Activated naive CD8-positive, alpha-beta T cell treated with anti-CD3 and anti-CD28 coated beads, Interleukin-2, amount 50 U/mL, for 16 hours (primary cell): Measurements from ENCODE around the gene IL1B.

ENCODE experiments used
- DNase-seq: peaks from one replicate; pipeline ENCODE4 v3.0.0-alpha.2; 2020; ENCODE audit warnings: low read depth, low spot score

The IL1B gene

GRCh38 chr2:112829961-112830681 lies 6.5 kb downstream of the IL1B start:
- no peak for DNase-seq

GRCh38 chr2:112829101-112829960 lies 7.2 kb downstream of the IL1B start:
- DNase-seq: no peak

DNA sequence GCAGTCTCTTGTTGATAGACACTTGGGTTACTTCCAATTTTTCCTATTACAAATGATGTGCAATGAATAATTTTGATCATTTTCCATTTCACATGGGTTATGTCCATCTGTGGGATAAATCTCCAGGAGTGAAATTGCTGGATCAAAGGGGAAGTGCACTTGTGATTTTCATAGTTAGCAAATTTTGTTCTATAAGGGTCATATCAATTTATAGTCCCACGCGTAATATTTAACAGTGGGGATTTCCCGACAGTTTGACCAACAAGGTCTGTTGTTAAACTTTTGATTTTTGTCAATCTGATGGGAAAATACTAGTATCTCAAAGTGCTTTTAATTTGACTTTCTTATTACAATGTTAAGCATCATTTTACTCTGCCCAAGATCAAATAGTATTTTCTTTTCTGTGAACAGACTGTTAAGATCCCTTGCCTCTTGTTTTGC lies 8.3 kb downstream of the IL1B start:
- no peak for DNase-seq

DNA sequence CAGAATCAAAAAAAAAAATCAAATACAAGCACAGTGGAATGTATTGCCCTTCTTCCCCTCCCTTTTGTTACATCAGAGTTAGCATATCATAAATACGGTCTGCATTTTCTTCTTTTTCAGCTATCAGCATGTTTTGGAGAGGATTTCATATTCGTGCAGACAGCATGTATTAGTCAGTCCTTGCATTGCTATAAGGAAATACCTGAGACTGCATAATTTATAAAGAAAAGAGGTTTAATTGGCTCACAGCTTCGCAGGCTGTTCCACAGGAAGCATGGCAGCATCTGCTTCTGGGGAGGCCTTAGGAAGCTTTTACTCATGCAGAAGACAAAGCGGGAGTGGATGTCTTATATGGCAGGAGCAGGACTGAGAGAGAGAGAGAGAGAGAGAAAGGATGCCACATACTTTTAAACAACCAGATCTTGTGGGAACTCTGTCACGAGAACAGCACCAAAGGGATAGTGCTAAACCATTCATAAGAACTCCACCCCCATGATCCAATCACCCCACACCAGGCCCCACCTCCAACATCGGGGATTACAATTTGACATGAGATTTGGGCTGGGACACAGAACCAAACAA lies 8.9 kb downstream of the IL1B start:
- DNase-seq: no peak

GRCh38 chr2:112827009-112827408 lies 9.6 kb downstream of the IL1B start:
- DNase-seq: no peak

- DNase-seq: no peak
These were observed 10.9 kb downstream of the IL1B start for GRCh38 chr2:112825706-112826105.

- no peak for DNase-seq
These were observed 11.9 kb downstream of the IL1B start for GRCh38 chr2:112824694-112825085.

- no peak for DNase-seq
These were observed 14.9 kb downstream of the IL1B start for GRCh38 chr2:112821682-112822081.

DNA sequence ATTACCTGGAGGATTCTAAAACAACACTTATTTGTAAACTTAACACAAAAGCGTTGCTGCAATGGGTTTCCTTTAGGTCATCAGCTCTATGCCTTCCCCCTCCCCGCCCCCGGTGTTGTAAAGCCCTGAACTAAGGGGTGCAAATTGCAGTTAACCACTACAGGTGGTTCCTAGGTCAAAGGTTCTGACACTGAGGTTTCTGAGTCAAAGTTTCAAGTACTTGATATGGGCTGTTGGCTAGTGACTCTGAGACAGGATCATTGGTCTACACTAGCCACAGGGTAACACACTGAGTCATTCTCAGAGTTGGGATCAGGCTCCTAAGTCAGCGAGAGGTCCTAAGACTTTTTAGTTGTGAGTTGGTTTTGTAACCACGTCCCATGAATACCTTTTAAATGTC lies 15.4 kb downstream of the IL1B start:
- DNase-seq: no peak

DNA sequence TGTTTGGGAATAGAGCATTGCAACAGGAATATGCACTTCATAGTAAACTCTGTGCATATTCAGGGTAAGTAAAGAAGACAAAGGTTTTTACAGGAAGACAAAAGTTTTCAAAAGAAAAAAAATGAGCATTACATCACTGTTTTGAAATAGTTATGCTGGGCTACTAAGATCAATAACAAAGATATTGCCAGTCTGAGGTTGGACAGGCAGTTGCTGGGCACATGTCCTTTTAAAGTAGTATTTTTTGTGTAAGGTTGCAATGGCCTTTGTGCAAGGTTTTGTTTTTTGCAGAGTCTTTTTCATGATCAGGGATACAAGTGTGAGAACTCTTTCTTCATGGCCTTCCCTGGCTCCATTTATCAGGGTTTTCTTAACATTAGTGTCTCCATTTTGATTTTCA lies 16.2 kb downstream of the IL1B start:
- DNase-seq: no peak

DNA sequence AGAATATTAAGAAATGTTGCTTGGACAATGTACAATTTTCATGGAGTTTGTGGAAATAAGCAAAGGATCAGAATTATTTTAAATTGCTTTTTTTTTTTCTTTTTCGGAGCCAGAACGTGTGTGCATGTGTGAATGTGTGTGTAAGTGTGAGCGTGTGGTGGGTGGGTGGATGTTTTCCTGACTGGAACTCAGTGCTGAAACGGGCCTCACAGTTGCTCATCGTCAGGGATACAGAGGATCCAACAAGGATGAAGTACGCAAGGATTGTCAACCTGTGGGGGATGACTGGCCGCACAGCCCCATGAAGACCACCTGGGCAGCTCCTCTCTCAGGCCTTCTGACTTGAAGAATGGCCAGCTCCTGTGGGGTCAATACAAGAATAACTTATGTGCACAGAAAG lies 17.5 kb downstream of the IL1B start:
- no peak for DNase-seq

- no peak for DNase-seq
These were observed 18.3 kb downstream of the IL1B start for GRCh38 chr2:112818094-112818902.

DNA sequence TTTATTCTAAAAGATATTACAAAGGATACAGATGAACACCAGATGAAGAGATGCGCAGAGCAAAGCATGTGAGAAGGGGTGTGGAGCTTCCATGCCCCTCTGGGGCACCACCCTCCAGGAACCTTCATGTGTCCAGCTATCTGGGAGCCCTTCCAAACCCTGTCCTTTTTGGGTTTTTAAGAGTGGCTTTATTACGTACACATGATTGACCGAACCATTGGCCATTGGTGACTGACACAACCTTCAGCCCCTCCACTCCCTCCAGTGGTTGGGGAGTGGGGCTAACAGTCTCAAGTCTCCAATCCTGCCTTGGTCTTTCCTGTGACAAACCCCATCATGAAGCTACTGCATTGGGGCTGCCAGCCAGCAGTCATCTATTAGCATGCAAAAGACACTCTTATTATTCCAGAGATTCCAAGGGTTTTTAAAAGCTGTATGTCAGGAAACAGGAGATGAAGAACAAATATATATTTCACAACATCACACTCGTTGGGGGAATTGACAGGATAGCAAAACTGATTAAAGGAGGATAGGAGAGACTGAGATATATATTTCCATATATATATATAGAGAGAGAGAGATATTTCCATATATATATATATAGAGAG lies 19.4 kb downstream of the IL1B start:
- no peak for DNase-seq

DNA sequence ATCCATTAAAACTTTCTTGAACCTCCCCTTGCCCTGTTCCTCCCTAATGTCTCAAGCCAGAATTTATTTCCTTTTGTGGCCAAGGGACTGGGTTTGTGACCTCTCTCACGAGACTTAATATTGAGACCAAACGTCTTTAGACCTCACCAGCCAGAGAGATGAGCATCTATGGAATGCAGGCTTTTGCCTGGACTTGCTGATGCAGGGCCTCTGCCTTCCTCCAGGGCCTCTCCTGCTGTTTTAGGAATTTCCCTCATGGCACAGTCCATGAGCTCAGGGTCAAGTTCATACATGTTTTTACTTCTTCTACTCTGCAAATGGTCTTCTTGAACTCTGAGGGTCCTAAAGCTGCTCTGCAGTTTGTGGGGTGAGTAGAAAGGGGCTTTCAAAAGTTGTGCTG lies 22.3 kb downstream of the IL1B start:
- no peak for DNase-seq

DNA sequence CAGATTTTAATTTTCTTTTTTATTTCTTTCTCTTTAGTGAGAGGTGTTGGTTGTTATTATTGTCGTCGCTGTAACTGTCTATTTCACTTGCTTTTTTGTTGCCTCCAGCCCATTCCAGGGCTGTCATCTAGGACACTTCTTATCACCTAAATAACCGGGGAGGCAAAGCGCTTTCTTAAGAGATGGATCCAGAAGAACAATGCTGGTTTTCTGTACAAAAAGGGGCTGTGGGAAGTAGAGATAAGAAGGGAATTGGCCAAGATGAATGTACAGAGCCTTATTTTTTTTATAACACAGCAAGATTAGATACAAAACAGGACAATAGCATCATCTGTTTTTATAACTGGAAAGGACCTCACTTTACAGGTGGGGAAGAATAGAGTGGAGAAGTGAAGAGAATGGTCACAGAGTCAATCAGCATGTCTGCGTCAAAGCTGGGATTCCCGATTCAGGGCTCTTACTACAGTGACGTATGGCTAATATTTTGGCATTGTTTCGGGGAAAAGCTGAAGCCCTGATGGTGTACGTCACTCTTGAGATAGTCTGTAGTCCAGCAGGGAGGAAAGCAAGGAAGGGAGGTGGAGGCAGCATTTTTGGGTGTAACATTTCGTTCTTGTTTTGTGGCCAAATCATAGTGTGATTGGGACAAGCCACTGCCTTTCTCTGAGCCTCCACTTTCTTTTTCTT lies 23.2 kb downstream of the IL1B start:
- no peak for DNase-seq

GRCh38 chr2:112812318-112813267 lies 24.0 kb downstream of the IL1B start:
- DNase-seq: no peak

- no peak for DNase-seq
These were observed 24.7 kb downstream of the IL1B start for GRCh38 chr2:112811841-112812306.

DNA sequence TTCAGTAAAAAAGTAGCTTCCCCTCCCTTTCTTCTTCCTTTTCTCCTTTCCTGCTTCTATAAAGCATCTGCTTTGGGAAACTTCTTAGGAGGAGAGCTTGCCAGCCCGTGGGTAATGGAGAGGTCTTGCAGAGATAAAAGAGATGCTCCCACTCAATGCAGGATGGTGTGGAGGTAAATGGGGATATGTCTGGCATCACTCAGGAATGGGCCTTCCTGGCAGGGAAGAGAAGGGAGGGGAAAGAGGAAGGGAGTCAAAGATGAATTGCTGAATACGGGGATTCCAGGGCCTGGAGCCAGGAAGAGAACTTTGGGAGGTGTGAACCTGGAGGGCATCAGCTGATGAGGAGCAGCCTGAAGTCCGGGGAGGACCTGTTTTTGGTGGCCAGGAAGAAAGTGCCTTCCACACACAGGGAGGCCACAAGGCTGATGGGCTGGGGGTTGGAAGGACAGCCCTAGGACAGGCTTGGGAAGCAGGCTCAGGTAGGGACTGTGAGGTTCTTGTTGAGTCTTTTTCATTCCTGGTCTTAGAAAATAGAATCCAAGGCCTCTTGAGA lies 25.2 kb downstream of the IL1B start:
- DNase-seq: no peak

DNA sequence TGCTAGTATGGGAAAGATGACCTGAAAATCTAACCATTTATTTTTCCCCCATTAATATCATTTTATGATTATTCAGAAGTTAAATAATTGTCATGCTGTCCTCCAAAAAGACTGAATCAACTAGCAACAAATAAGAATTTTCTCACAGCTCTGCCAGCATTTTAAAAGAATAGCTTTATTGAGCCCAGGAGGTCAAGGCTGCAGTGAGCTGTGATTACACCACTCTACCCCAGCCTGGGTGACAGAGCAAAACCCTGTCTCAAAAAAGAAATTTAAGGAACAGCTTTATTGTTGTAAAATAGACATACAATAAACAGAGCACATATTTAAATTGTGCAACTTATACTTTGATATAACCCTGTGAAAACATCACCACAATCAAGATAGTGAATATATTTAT lies 27.5 kb downstream of the IL1B start:
- no peak for DNase-seq
